Ureter (tissue), 1 donor: ENCODE results near the gene APOA5. TPM values are rescaled to one million over a fixed set of nuclear protein-coding genes. Genes with fewer than 3 reads are reported as not detected.
"Not testable (repeated sequence)": the region's sequence is repeated elsewhere in the genome, so short reads cannot be mapped to it uniquely, and the experiment has no call there.

Experiments used
- DNase-seq: peaks from one replicate; pipeline ENCODE4 v3.0.0-alpha.2; 2020; ENCODE audit warnings: low spot score
- total RNA-seq: library from RNA; stranded (reverse); gene quantifications from one replicate; pipeline ENCODE4 v1.2.4, GENCODE V29; 2023
- donor health status: DM: yes; HTN: yes; CAD: no.

The APOA5 gene
- total RNA-seq, 1 donor from 2014 or later: not detected

DNA sequence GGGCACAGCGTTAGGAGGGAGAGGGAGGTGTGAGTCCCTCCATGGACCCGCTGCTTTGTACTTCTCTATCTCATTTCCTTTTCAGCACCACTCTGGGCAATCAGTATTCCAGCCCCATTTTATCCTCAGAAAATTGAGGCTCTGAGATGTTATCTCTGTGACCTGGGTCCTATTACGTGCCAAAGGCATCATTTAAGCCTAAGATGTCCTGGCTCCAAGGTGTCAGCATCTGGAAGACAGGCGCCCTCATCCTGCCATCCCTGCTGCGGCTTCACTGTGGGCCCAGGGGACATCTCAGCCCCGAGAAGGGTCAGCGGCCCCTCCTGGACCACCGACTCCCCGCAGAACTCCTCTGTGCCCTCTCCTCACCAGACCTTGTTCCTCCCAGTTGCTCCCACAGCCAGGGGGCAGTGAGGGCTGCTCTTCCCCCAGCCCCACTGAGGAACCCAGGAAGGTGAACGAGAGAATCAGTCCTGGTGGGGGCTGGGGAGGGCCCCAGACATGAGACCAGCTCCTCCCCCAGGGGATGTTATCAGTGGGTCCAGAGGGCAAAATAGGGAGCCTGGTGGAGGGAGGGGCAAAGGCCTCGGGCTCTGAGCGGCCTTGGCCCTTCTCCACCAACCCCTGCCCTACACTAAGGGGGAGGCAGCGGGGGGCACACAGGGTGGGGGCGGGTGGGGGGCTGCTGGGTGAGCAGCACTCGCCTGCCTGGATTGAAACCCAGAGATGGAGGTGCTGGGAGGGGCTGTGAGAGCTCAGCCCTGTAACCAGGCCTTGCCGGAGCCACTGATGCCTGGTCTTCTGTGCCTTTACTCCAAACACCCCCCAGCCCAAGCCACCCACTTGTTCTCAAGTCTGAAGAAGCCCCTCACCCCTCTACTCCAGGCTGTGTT lies 37.2 kb upstream of the APOA5 start:
- no peak for DNase-seq

DNA sequence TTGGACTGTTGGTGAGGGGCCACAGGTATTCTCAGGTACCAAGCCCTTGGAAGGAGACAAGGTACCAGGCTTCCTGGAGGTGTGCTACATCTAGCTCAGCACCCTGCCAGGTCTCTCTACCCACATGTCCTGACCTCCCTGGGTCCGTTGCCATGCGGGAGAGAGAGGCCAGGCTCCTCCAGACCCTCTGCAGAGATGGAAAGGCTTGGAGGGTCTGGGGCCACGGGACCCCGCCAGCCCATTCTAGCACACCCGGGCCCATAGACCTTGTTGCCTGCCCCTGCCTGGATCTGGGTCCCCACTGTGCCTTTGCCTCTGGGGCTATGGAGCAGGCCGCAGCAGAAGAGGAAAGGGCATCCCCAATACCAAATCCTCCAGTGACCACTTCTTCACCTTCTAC lies 35.8 kb upstream of the APOA5 start:
- no peak for DNase-seq

GRCh38 chr11:116826751-116827431 lies 35.2 kb upstream of the APOA5 start:
- no peak for DNase-seq

DNA sequence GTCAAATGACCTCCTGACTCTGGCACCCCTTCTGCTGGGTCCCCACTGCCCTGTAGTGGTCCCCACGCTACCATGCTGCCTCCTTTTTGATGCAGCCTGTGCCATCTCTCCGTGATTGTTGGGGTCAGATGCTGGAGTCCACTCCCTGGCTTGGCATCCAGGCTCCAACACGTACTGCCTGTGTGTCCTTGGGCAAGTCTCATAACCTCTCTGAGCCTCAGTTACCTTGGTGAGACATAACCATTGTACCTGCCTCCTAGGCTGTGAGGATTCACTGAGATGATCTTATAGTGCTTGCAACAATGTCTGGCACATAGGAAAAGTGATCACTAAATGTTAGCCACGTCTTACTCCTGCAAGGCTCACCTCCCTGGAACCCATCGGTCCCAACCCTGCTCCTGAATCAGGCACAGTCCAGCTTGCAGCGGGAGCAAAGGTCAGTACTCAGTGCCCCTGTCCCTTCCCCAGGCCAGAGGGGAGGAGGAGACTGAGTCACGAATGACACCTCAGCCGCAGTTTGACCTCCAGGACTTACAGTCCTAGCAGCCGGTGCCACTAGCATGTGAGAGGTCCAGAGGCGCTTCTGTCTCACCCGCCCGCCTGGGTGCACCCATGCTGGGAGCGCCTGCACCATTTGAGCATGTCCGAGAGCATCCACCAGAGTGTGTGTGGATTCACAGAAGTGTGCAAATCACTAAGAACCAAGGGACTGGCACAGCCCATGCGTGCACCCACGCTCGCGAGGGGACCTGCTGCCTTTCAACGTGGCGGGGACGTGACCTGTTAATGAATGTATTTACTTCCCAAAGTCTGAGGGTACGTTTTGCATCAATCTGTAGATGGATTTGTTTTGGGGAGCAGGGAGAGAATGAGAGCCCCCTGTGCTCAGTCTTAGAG lies 34.4 kb upstream of the APOA5 start:
- no peak for DNase-seq

DNA sequence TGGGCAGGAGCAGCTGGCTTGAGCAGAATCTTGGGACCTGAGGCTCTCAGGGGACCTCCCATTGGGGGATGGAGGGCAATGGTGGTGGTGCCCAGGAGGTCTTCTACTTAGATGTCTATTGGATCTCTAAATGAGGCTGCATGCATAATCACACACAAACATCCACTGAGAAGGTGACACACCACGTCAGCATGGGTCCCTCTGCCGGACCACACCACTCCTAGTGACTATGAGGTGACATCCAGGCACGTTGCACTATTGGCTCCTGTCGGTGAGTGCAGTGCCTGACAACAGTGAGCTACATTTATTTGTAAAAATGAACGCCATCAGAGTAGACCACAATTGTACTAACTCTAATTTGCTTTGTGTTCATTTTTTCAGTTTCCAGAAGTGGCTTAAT lies 33.8 kb upstream of the APOA5 start:
- DNase-seq: no peak

DNA sequence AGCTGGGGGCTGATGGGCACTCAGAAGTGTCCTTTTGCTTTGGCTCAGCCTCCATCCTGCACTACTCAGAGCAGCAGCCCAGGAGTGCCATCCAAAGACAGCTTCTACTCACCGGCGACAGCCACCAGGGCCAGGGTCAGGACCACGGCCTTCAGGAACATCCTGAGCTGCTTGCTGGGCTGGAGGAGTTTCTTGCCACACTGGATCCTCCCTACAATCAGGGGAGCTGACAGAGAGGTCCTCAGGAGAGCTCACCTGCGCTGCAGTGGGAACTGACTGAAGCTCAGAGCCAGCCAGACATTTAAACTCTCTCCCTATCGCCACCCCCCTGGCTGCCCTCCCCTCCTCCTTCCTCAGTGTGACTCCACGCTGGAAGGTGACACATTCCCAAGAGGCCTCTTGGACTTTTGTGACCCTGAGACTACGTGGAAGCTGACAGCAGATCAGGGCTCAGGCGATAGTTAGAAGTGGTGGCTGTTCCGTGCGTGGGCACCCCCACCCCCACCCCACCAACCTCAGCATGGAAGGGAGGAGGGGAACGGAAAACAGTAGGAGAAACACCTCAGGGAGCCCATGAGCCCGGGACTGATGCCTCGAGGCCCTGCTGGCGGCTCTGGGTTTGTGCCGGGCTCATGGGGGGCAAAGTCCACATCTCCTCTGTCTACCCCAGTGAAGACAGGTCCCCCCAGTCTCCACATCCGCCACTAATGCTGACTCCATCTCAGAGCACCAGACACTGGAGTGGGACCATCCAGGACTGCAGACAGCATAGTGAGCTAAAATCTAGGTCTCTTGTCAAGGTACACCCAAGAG lies 31.6 kb upstream of the APOA5 start, which contains the start of gene APOA4:
Gene APOA4 (minus strand): TSS at position 274 of the 813 bp plus-strand sequence. CDS start 113 bp downstream, at position 161.
- no peak for DNase-seq

- DNase-seq: no peak
Observed at GRCh38 chr11:116822575-116822974, 30.9 kb upstream of the APOA5 start.

DNA sequence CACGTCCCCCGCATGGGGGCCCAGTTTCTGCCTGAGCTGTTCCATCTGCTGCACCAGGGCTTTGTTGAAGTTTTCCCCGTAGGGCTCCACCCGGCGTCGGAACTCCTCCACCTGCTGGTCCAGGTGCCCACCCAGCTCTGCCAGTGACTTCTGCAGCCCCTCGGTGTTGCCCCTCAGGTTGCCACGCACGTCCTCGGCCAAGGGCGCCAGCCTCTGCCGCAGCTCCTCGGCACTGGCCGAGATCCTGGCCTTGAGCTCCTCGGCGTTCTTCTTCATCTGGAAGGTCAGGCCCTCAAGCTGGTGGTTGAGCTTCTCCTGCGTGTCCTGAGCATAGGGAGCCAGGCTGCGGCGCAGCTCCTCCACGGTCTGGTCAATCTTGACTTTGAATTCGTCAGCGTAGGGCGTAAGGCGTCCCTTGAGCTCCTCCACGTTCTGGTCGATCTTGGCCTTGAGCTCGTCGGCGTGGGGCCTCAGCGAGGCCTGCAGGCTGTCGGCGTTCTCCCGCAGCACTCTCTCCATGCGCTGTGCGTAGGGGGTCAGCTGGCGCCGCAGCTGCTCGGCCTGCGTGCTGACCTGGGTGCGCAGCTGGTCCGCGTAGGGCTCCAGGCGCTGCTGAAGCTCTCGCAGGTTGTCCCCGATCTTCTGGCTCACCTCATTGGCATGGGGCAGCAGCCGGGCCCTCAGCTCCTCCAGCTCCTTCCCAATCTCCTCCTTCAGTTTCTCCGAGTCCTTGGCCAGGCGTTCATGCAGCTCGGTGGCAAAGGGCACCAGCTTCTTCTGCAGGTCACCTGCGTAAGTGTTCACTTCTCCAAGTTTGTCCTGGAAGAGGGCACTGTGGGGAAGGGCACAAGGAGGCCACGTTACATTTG lies 29.6 kb upstream of the APOA5 start:
- DNase-seq: no peak

GRCh38 chr11:116819049-116819448 lies 27.4 kb upstream of the APOA5 start:
- DNase-seq: no peak

DNA sequence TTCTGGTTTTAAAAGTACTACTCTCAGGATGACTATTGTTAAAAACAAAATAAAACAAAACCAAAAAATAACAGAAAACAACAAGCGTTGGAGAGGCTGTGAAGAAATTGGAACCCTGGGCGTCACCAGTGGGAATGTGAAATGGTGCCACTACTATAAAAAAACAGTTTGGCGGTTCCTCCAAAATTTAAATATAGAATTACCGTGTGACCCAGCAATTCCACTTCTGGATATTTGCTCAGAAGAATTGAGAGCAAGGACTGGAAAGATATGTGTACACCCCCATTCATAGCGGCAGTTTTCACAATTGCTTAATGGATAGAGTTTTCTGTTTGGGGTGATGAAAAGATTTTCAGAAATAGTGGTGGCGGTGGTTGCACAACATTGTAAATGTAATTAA lies 22.8 kb upstream of the APOA5 start:
- DNase-seq: no peak

DNA sequence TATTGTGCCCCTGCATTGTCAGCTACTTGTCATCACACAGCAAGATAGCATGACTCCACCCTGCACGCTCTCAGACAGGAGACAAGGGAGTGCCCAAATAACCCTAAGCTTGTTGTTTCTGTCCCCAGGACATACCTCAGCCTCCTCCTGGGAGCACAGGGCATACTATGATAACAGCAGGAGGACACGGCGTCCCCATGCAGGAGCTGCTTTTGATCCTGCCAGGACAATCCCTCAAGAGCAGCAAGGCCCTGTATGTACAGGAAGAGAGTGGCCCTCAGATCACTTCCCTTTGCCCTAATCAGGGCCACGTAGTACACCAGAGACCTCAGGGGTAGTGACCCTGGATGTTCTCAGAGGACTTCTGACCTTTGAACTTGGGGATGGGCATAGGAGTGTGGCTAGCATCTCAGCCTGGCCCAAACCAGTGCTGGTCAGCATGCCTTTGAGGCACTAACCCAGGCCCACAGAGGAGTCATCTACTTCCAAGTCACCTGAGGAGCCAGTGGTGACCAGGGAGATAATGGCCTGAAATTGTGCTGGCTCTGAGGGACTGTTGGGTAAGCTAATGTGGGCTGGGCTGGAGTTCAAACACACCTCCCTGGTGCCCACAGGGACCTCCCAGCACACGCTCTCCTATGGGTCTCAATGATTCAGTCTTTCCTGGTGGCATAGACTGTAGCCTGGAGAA lies 22.2 kb upstream of the APOA5 start:
- no peak for DNase-seq

DNA sequence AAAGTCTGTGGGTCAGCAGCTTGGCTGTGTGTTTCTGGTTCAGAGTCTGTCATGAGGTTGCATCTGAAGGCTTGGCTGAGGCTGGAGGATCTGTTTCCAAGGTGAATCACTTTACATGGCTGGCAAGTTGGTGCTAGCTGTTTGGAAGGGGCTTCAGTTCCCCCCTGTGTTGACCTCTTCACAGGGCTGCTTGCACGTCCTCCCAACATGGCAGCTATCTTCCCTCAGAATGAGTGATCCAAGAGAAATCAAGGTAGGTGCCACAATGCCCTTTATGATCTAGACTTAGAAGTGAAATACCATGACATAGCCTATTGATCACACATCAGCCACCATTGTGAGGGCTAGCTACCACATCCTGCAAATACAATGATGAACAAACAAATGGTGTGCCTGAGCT lies 21.5 kb upstream of the APOA5 start:
- DNase-seq: no peak

DNA sequence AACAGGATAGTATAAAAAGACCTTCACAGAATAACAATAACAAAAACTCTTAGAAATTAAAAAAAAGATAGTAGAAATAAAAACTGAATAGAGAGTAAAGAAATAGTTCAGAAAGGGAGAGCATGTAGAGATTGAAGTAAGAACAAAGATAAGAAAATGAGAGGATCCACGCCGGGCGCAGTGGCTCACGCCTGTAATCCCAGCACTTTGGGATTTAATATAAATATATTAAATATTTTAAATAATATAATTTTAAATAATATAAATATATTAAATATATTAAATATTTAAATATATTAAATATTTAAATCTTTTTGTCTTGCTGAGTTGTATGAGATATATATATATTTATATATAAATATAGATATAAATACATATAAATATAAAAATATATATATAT lies 20.4 kb upstream of the APOA5 start:
- DNase-seq: no peak

DNA sequence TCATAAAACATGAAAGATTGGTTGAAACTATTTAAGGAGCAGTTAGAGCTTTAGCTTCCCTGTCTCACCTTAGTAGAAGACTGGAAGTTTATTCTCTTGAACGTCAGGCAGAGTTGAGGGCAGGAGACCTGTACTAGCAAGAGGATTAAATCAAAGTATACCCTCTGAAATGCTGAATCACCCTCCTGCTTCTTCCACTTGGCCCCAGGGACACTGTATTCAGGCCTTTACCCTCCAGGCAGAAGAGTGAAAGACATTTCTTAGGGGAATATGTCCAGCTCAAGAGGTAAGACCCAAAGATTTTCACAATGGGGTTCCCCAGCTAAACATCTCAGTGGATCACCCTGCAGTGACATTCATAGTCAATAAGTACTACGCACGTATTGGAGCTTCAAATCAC lies 19.5 kb upstream of the APOA5 start:
- DNase-seq: no peak

DNA sequence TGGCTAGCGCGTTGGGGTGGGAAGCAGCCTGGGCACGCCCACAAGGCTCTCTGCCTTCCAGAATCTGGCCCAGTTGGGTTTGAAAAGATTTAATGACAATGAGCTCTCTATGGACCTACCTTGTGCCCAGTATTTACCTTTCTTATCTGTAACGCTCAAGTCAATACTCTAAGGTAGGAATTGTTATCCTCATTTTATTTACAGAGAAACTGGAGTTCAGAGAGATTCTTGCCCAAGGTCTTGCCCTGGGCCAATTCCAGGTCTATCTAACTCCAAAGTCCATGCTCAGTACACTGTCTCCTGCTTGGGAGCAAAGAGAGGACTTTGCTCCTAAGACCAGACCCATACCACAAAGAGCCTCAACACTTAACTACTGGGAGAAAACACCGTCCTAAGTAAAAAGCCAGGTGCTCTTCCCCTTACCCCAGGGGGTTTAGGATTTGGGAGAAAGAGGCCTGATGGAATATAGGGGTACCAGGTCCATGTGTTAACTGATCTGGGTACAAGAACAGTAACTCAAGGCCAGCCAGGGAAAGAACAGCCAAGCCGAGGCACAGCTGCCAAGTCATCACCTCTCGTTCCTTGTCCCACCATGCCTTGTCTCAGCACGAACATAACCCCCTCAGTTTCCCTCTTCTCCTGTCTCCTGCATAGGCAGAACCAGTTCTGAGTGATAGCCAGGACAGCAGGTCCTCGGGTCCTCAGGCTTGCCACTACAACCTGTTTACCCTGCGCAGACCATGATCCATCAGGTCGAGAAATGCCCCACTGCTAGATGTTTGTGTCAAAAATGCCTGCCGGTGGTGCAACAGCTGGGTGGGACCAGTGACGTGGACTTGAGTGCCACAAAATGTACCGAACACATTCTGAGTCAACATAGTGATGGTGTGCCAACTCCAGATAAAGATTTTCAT lies 16.8 kb upstream of the APOA5 start:
- no peak for DNase-seq

- no peak for DNase-seq
Observed at GRCh38 chr11:116807601-116808261, 16.1 kb upstream of the APOA5 start.

- DNase-seq: no peak
Observed at GRCh38 chr11:116804001-116804400, 12.3 kb upstream of the APOA5 start.

DNA sequence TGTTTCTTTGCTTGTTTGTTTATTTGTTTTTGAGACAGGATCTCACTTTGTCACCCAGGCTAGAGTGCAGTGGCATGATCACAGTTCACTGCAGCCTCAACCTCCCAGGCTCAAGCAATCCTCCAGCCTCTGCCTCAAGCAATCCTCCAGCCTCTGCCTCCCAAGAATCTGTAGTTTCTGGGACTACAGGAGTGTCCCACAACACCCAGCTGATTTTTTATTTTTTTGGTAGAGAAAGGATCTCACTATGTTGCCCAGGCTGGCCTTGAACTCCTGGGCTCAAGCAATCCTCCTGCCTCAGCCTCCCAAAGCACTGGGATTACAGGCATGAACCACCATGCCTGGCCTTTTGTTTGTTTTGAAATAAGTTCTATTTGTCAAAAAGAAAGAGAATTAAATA lies 10.0 kb upstream of the APOA5 start:
- not testable (repeated sequence) for DNase-seq
